ENCODE results near the gene COPS9. TPM values are rescaled to one million over a fixed set of nuclear protein-coding genes. Genes with fewer than 3 reads are reported as not detected.

COPS9 gene
- total RNA-seq, 1 donor from 2014 or later: 190 TPM

GRCh38 chr2:240168546-240169361, 32.6 kb upstream of the COPS9 start:
- TF ChIP-seq, protein P1, sequence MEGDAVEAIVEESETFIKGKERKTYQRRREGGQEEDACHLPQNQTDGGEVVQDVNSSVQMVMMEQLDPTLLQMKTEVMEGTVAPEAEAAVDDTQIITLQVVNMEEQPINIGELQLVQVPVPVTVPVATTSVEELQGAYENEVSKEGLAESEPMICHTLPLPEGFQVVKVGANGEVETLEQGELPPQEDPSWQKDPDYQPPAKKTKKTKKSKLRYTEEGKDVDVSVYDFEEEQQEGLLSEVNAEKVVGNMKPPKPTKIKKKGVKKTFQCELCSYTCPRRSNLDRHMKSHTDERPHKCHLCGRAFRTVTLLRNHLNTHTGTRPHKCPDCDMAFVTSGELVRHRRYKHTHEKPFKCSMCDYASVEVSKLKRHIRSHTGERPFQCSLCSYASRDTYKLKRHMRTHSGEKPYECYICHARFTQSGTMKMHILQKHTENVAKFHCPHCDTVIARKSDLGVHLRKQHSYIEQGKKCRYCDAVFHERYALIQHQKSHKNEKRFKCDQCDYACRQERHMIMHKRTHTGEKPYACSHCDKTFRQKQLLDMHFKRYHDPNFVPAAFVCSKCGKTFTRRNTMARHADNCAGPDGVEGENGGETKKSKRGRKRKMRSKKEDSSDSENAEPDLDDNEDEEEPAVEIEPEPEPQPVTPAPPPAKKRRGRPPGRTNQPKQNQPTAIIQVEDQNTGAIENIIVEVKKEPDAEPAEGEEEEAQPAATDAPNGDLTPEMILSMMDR (IDR thresholded peaks at IDR 0.05; ENCODE audit: borderline replicate concordance): no peak
- H3K27me3 ChIP-seq (ENCODE audit: low read depth): peaks cover 39% of the 10 kb centered on the region
- H3K36me3 ChIP-seq: no peaks in the 10 kb centered on the region
- H3K4me3 ChIP-seq: no peak overlapping the region
- intact Hi-C loops (cut with micrococcal nuclease): no loop called here
- H3K4me1 ChIP-seq: no peaks in the 10 kb centered on the region
- H3K9me3 ChIP-seq (replicated peaks): no peaks in the 10 kb centered on the region
- H3K27ac ChIP-seq (replicated peaks): no peak overlapping the region
- no peak for DNase-seq

DNA sequence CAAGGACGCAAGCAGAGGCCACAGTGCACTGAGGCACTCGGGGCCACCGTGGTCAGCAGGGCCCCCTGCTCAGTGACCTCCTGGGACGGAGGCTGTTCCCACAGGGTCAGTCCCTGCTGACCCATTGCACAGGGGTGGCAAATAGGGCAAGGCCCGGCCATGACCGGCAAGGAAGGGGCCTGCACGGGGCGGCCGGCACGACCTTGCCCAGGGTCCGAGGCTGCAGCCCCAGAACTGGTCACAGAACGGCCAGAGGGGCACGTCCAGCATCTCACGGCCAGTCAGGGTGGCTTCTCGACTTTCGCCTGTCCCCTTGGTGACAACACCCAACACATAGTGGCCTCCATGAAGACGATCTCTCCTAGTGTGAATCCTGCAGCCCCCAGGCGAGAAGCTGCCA, 31.9 kb upstream of the COPS9 start:
- Histone ChIP-seq H3K36me3 (no peaks in the 10 kb centered on the region), H3K4me3 (no peak overlapping the region), H3K27me3 (ENCODE audit: low read depth) (peaks cover 39% of the 10 kb centered on the region), H3K9me3 (replicated peaks) (no peaks in the 10 kb centered on the region), H3K4me1 (no peaks in the 10 kb centered on the region), H3K27ac (replicated peaks) (no peak overlapping the region)
- intact Hi-C loops (cut with micrococcal nuclease): no loop called here
- TF ChIP-seq, protein P1 (IDR thresholded peaks at IDR 0.05; ENCODE audit: borderline replicate concordance): no peak
- no peak for DNase-seq

- TF ChIP-seq, protein P1 (IDR thresholded peaks at IDR 0.05; ENCODE audit: borderline replicate concordance): no peak
- Histone ChIP-seq H3K27me3 (ENCODE audit: low read depth) (peaks cover 39% of the 10 kb centered on the region), H3K27ac (replicated peaks) (no peak overlapping the region), H3K36me3 (no peaks in the 10 kb centered on the region), H3K9me3 (replicated peaks) (no peaks in the 10 kb centered on the region), H3K4me1 (no peaks in the 10 kb centered on the region), H3K4me3 (no peak overlapping the region)
- DNase-seq: no peak
- intact Hi-C loops (cut with micrococcal nuclease): no loop called here
Observed at GRCh38 chr2:240167588-240167880, 31.4 kb upstream of the COPS9 start.

GRCh38 chr2:240166761-240167587, 30.9 kb upstream of the COPS9 start:
- Histone ChIP-seq H3K9me3 (replicated peaks) (no peaks in the 10 kb centered on the region), H3K4me3 (no peak overlapping the region), H3K36me3 (no peaks in the 10 kb centered on the region), H3K27ac (replicated peaks) (no peak overlapping the region), H3K27me3 (ENCODE audit: low read depth) (peaks cover 39% of the 10 kb centered on the region), H3K4me1 (no peaks in the 10 kb centered on the region)
- TF ChIP-seq, protein P1 (IDR thresholded peaks at IDR 0.05; ENCODE audit: borderline replicate concordance): no peak
- DNase-seq: no peak
- intact Hi-C loops (cut with micrococcal nuclease): no loop called here

GRCh38 chr2:240166191-240166590, 30.1 kb upstream of the COPS9 start:
- Histone ChIP-seq H3K4me1 (no peaks in the 10 kb centered on the region), H3K27me3 (ENCODE audit: low read depth) (peaks cover 41% of the 10 kb centered on the region), H3K9me3 (replicated peaks) (no peaks in the 10 kb centered on the region), H3K36me3 (no peaks in the 10 kb centered on the region), H3K4me3 (no peak overlapping the region), H3K27ac (replicated peaks) (no peak overlapping the region)
- intact Hi-C loops (cut with micrococcal nuclease): no loop called here
- DNase-seq: no peak
- TF ChIP-seq, protein P1 (IDR thresholded peaks at IDR 0.05; ENCODE audit: borderline replicate concordance): no peak

All from left ventricle myocardium inferior (tissue), 1 donor.